GM19397 (cell line): ENCODE results near the gene MGMT.
A peak's percentile ranks its signal among the peaks of the same experiment; 100 is the strongest.
"Not testable (repeated sequence)": the region's sequence is repeated elsewhere in the genome, so short reads cannot be mapped to it uniquely, and the experiment has no call there.

Experiments
- ATAC-seq: cut with Tn5 transposase; IDR thresholded peaks from one replicate; pipeline ENCODE4 v1.9.1; 2021; ENCODE audit warnings: mild to moderate bottlenecking, moderate library complexity; ENCODE audit not compliant: unreplicated experiment

Gene MGMT

GRCh38 chr10:129466703-129467358, at the start of gene MGMT:
MGMT (plus strand) TSS chr10:129467241.
- peak; percentile 93 for ATAC-seq

DNA sequence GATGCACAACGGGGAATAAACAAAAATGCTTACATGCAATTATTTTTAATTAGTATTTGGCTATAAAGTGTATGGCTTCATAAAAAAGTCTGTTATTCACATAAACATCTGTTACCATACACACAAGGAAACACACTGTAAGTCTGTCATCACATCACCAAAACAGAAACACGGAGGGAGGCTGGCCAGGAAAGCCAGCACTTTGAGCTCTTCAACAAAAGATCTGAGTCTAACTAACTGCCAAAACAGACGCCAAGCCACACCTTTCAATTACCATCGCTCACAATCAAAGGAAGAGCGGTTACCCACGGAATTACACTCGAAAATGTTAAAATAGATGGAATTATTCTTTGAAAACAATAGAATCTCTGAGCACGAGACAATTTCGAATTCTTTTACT, 49.2 kb upstream of the MGMT start:
- no peak for ATAC-seq

GRCh38 chr10:129418496-129419225, 48.4 kb upstream of the MGMT start:
- ATAC-seq: no peak

- no peak for ATAC-seq
Observed at GRCh38 chr10:129419397-129419796, 47.6 kb upstream of the MGMT start.

DNA sequence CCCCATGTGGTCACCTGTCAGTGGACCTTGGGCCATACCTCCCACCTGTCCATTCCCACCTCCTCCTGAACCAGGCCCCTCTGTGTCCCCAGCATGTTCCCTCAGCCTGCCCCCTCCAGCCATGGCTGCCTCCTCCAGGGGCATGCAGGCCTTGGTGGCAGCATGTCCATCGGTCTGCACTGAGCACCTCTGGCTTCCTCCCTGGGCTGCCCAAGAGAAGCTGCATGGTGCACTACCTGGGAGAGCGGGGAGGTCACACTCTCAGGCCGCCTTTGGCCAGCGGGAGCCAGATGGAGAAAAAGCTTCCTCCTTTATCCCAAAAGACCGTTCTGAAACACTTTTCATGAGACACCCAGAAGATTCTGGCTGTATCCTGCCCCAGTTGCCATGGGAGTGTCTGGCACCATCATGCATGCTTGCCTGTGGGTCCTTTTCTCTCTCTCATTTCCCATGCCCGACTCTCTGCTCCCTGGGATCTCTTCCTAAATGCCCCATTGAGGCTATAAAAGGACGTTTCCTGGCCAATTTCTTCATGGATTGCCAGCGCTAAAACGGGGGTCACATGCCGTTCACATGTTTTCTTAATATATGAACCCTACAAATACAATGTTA, 45.5 kb upstream of the MGMT start:
- ATAC-seq: no peak

DNA sequence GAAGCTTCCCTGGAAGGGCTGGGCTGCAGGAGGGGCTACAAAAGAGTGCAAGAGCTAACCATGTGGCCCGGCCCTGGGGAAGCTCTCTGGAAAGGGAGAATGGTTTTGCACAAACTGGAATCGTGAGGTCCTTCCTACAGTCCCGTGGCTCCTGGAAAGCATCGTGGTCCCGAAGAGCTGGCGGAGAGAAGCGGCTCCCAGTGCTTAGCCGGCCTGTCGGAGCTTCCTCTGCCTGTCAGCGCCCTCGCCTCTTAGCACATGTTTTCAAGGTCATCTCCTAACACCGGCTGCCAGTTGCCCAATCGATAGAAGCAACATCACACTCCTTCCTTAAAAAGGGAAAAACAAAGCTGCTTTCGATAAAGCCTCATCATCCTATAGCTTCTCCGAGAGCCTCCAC, 42.1 kb upstream of the MGMT start:
- ATAC-seq: no peak

- ATAC-seq: no peak
Observed at GRCh38 chr10:129426606-129427005, 40.4 kb upstream of the MGMT start.

DNA sequence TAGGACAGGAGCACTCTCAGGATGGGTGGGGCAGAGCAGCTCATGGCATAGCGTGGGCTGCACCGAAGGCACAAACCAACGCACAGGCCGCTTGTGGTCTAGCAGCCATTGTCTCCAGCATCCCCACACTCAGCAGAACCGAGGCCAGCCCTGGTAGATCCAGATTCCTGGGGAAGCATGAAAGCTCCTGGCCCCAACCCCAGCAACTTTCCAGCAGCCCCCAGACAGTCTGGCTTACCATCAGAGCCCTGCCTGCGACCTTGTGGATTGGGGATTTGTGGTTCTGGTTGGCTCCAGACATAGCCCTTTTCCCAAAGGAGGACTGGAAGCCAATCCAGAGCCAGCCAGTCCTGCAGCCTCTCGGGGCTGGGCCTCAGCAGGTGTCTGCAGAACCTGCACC, 33.8 kb upstream of the MGMT start:
- no peak for ATAC-seq

DNA sequence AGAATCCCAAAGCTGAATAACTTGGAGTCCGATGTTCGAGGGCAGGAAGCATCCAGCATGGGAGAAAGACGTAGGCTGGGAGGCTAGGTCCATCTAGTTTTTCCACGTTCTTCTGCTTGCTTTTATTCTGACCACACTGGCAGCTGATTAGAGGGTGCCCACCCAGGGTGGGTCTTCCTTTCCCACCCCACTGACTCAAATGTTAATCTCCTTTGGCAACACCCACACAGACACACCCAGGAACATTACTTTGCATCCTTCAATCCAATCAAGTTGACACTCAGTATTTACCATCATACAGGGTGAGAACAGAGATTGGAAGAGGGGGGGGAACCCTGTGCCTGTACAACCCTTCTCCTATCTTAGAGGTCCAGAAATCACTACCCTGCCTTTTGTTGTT, 31.3 kb upstream of the MGMT start:
- ATAC-seq: not testable (repeated sequence)

DNA sequence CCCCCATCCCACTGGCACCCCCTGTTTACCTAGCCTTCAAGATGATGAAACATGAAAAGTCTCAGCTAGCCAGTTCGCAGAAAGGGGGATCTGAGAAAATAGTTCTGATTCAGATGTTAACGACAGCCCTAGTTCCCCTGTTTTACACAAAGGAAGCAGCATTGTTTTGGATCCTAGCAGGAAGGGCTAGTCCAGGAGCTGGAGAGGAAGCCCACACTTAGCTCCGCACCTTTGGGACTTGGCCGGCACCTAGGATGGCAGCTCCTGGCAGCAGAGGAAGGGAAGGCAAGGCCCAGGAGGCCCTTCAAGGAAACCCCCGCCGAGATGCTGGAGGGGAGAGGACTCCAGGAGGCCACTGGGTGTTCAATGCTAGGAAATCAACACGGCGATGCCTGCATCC, 29.0 kb upstream of the MGMT start:
- ATAC-seq: no peak

- no peak for ATAC-seq
Observed at GRCh38 chr10:129440247-129440646, 26.8 kb upstream of the MGMT start.

DNA sequence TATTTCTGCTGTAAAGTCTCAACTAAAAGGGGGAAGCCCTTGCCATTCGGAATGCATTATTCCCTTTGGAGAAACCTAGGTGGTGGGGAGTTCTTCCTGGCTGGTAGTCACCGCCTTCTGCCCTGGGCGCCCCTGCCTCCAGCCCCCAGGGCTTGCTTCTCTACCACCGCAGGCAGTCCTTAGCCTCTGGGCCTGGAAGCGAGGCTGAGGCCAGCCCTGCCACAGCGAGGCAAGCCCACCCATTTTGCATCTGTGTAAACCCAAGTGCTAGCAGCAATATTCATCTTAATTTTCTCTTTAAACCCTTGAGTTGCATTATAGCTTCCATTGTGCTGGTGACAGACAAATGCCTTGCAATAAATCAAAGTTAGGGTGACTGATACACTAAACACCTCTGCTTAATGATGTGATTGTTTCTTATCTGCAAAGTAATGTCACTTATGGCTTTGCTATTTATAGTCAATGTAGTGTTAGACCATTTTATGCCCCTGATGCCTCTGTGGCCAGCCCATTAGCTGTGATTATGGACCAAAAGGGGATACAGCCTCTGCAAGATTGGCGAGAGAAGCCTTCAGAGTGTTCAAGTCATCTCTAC, 26.2 kb upstream of the MGMT start:
- ATAC-seq: no peak

DNA sequence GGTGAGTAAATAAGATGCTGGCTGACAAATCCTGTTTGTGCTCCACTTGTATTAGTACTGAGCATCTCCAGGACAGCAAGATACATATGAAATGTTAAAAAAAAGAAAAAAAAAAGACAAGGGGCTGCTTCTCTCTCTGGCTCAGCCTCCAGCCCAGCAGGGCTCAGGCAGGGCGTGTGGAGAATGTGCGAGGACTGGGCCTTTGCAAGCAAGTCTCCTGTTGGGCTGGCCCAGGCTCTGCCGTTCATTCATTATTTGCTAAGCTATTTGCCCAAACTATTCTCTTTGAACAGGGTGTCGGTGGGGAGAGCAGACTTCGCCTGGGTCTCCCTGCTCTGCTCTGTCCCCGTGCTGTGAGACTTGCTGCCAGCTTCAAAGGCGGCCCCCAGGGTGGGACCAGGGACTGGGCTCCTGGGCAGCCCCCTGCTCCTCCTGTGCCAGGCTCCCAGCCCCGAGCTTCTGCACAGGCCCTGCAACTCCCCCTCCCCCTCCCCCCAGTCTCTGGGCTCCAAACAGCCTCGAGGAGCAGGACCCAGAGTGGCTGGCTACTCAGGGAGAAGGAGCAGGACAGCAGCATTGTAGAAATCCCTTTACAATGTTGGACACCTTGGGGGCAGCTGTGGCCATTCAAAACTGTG, 25.6 kb upstream of the MGMT start:
- no peak for ATAC-seq

GRCh38 chr10:129442866-129443265, 24.2 kb upstream of the MGMT start:
- no peak for ATAC-seq

- no peak for ATAC-seq
Observed at GRCh38 chr10:129444359-129444758, 22.7 kb upstream of the MGMT start.

DNA sequence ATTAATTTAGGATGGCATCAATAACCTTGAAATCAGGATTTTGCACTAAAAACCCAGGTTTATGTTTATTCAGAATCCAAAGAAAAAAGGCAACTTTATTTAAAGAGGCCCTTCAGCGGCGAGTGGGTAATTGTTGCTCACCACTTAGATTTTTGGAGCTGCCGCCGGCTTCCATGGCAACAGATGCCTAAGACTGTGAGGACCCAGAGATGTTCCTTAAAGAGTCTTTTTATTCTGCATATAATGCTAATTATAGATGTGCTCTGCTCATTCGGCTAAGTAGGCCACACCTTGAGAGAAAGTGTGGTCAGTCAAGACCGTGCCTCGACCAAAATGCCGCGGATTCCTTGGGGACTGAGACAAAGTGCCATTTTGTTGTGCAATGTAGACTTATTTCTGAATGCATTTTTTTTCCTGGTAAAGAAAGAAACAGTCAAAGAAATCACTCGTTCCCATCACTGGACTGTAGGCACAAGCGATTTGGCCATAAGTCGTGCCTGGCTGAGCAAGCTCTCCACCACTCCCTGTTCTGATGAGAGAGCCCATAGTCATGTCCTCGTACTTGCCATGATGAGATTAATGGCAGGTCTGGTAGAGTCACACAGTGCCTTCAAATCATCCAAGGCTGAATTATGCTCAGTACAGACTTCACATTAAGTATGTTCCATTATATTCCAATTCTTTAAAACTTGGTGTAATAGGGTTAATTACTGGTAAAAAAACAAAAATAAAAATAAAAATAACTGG, 21.4 kb upstream of the MGMT start:
- ATAC-seq: no peak

DNA sequence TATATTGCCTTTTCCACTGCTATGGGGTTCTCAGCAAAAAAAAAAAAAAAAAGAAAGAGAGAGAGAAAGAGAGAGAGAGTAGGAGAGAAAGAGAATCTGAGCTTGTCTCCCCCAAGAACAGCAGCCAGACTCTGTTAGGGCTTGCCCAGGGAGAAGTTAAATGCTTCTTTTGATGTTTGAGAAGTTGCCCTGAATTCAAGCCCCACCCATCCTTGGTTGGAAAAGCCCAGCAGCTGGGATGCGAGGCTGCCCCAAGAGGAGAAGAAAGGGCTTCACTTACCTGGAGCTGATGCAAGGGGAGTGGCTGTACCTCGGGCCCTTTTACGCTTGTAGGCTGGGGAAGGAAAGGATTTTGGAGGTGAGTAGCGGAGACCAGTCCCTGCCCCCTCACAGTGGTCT, 20.9 kb upstream of the MGMT start:
- no peak for ATAC-seq

GRCh38 chr10:129447486-129447885, 19.6 kb upstream of the MGMT start:
- no peak for ATAC-seq

DNA sequence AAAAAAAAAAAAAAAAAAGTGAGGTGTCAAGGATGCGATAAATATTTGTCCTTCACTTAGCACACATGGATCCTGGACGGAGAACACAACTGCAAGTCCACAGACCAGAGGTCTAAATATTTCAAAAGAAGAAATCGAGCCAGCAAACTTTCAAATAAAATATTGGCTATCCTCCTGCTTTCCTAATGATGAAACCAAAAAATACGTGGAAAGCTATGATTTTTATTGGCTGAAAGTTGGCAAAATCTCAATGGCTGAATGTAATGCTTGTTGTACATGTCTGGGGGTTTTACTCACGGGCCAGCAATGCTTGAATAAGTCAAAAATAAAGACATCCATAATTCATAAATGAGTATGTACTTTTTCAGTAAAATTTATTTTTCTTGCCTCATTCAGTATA, 19.0 kb upstream of the MGMT start:
- no peak for ATAC-seq

DNA sequence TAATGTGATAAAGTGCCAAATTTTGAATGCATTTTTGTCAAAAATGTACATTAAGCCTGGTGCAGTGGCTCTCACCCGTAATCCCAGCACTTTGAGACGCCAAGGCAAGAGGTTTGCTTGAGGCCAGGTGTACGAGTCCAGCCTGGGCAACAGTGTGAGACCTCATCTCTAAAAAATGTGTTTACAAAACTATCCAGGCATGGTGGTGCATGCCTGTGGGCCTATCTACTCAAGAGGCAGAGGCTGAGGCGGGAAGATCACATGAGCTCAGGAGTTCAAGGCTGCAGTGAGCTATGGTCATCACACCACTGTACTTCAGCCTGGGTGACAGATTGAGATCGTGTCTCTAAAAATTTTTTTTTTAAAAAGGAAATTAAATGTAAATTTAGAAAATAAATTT, 18.5 kb upstream of the MGMT start:
- no peak for ATAC-seq

DNA sequence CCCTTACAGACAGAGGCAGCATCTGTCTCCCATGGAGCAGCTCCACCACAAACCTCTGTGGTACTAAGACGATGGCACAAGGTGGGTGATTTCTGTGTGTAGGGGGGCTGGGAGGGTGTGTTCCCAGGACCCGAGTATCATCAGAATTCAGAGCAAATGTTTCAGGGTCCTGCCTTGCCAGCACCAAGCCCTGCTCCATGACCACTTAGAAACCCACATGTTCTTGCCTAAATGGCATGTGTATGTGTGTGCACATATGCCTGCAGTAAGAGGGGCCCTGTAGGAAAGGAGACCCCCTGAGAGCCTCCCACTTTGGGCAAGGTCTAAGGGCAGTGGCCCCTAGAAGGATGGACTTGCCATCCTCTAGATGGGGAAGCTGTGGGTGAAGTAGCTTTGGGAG, 17.1 kb upstream of the MGMT start:
- no peak for ATAC-seq
